SK-N-DZ (cell line): ENCODE data around the gene VWA3B. TPM values are rescaled to one million over a fixed set of nuclear protein-coding genes. Genes with fewer than 3 reads are reported as not detected.
"Not testable (repeated sequence)": the region's sequence is repeated elsewhere in the genome, so short reads cannot be mapped to it uniquely, and the experiment has no call there.

ENCODE experiments used
- DNase-seq: peaks from one replicate; pipeline ENCODE4 v3.0.0-alpha.2; 2015; ENCODE audit warnings: low spot score
- polyA plus RNA-seq, 2 experiments: library from polyadenylated mRNA; depleted of rRNA; stranded (reverse); fragments of >200 nt; gene quantifications; 2 replicates each; pipeline ENCODE4 v1.2.3, GENCODE V29; 2014

The VWA3B gene, protein sequence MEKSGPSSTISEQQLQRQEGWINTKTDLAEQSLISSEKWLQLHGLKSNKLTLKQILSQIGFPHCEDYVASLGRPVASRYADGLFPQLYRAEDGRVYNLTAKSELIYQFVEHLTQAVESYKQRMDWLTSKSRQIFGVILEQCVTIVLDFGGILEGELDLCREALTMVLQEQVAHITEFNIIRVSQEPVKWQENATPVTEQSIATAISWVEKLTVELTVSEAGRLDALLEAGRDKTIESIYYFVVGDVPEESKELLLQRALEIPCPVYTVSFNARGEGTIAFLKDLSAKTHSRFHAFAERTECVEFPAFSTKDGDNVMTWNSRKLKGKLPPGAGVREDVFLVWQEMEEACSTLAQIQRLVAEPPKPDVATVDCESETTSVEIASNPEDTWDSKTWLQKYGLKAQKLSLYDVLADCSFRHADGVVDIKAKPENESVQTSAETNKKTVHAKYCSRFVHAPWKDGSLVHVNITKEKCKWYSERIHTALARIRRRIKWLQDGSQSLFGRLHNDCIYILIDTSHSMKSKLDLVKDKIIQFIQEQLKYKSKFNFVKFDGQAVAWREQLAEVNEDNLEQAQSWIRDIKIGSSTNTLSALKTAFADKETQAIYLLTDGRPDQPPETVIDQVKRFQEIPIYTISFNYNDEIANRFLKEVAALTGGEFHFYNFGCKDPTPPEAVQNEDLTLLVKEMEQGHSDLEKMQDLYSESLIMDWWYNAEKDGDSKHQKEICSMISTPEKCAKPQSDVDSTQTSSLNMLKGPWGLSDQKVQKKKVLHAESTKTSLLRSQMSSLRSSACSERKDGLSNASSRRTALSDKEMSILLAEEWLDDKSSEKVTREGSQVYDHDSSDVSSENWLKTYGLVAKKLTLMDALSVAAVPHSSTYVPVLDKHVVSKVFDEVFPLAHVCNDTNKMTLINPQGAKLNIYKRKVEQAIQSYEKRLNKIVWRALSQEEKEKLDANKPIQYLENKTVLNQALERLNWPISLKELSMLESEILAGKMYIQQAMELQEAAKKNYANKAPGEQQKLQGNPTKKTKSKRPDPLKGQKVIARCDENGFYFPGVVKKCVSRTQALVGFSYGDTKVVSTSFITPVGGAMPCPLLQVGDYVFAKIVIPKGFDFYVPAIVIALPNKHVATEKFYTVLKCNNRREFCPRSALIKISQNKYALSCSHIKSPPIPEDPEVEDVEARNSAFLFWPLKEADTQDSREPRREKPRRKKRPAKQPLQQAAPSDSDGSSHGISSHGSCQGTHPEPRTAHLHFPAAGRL (N-terminal part only)
- polyA plus RNA-seq (2014; cell fraction: cytosol; rRNA removed): not detected in 2 replicates
- not detected in 2 replicates for polyA plus RNA-seq (2014; cell fraction: nucleus; rRNA removed)

DNA sequence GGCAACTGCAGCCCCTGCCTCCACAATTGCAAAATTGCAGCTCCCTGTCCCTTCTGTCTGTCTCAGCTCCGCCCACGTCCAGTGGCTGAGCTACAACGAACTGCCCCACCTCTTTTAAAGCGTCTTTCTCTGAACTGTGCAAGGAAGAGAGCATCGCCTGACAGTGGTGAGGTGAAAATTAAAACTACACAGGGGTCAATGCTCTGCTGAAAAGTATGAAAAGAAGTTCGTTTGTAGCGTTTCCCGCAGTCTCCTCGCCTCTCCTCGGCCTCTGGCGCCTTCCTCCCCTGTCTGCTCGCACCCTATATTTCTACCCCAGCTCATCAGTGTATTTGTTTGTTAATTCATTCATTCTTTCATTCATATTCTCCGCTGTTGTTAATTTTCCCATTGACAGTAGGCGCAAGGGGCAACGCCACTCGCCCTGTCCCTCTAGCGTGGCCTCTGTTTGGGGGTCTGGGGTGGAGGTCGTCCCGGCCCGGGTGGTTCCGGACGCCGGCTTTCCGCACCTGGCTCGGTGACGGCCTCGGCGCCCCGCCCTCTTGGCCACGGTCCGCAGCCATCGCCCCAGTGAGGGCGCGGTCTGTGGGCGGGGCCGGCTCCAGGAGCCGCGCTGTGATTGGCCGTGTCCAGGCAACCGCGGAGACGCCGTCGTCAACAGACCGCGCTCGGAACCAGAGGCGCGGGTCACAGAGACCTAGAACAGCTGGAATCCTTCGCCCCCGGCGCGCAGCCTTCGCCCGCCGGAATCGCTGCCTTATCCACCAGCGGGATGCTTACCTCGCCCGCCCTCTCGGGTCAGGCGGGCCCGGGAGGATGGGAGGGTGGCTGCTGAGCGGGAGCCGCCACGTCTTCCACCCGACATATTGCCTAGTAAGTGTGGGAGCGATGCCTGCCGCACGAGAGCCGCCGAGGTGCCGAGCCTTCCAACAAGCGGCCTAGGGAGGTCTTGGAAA lies at the start of gene VWA3B:
VWA3B (plus strand) TSS at position 677 of the 956 bp plus-strand sequence. CDS start 5,926 bp downstream, outside the sequence.
- no peak for DNase-seq

DNA sequence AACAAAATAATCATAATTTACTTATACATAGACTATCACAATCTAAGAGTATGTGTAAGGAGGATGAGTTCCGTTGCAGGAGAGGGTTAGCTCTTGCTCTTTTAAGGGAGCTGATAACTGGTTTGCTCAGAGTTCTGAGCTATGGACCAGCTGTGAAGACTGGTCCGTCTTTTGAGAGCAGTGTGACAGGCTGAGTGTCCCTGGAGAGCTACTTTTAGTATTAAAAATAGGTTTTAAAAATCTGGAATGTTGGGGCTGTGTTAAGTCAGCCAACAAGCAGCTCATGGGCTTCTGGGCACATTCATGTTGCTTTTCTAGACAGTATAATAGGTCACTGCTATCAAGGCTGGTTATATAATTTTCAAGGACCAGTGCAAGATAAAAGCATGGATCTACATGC lies 49.8 kb upstream of the VWA3B start:
- DNase-seq: no peak

DNA sequence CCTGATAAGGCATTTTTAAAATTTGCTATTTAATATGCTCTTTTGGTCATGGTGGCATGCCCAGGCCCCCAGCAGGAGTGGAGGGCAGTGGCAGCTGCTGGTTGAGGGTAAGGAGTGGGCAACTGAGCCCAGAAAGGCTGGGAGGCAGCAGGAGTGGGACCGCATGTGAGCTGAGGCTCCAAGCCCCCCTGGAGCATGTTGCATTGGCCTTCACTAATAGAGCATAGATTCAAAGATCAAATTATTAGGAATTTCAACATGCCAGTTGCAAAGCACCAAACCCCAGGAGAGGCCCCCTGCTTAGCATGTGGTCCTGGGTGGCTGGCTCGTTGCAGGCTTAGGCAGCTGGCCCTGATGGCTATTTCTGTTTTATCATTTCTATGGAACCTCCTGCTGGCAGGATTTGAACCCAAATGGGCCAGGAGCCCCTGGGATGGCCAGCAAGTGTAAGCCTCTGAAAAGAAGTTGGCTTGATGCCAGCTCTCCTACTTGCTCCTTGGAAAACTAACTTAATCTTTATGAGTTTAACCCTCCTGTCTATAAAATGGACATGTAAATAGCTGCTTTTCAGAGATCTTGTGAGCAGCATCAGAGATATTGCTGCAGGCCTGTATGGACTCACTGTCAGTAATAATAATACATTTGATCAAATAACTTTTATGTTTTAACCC lies 49.2 kb upstream of the VWA3B start:
- no peak for DNase-seq

DNA sequence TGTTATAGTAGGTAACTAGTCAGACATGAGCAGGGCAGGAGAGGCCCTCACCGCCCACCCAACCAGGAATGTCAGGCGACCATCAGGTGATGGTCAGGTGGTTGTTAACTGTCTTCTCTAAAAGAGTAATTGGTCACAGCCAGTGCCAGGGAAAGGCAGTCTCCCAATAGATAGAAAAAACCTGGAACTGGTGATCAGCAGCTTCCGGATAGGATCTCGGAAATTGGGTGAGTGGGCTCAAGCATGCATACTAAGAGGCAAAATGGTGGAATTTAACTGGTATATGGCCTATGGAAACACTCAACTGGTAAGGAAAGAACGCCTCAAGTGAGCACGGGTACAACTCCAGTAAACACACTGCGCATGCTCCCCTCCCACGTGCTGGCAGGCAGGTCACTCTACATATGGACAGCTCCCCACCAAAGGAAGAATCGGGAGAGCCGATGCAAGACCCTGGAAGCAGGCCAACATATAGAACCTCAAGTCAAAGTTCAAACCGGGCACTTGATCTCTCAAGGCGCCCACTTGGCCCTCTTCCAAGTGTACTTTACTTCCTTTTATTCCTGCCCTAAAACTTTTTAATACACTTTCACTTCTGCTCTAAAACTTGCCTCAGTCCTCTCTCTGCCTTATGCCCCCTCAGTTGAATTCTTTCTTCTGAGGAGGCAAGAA lies 47.7 kb upstream of the VWA3B start:
- DNase-seq: no peak

DNA sequence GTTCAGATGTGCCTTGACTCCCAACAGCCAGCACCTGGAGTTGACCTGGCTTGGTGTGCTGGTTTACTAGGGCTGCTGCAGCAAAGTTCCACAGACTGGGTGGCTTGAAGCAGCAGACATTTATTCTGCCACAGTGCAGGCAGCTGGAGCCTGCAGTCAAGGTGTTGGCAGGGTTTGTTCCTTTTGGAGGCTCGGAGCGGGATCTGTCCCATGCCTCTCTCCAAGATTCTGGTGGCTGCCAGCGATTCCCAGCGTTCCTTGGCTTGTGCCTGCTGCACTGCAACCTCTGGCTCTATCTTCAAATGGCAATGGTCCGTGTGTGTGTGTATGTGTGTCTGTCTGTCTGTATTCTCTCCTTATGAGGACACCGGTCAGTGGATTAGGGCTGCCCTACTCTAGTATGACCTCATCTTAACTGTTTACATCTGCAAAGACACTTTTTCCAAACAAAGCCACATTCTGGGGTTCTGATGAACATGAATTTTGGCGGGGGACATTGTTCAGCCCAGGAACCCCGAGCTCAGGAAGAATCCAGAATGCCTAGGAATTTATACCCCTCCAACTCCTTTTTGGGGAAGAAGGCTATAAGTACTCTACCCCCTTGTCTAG lies 46.5 kb upstream of the VWA3B start:
- no peak for DNase-seq

DNA sequence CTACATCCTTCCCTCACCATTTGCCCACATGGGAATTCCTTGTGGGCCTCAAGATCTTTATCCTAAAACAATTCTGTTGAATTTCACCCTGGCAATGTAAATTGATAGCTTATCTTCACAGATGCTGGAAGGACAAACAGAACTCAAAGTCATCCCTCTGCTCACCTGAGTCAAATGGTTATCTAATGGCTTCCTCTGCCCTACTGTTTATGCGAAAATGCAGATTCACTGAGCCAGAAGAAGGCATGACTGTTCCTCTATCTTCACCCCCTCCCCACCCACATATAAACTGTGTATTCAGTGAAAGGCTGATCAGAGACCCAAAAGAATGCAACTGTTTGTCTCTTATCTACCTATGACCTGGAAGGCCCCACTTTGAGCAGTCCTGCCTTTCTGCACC lies 43.9 kb upstream of the VWA3B start:
- no peak for DNase-seq

DNA sequence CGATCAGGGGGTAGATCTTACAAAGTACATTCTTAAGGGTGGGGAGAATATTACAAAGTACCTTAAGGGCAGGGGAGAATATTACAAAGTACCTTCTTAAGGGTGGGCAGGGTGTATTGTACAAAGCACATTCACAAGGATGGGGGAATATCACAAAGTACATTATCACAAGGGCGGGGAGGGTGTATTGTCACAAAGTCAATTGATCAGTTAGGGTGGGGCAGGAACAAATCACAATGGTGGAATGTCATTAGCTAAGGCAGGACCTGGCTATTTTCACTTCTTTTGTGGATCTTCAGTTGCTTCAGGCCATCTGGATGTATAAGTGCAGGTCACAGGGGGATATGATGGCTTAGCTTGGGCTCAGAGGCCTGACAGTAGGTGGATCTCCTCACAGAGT lies 42.2 kb upstream of the VWA3B start:
- not testable (repeated sequence) for DNase-seq

DNA sequence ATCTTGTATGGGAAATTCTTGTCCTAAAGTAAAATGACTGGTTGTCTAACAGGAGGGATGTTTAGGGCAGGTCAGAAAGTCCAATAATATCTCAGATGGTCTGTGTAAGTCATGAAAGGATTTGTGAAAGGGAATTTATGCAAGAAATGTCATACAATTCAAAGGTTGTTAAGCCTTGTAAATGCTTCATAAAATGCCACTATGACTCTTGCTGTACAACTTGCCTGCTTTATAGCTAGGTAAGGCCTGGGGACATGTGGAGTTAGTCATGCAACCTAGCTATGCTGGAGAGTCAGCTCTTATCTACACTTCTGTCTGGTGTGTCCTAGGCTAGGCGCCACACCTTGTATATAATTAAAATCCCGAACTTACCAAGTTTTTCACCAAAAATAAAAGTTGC lies 36.9 kb upstream of the VWA3B start:
- no peak for DNase-seq

DNA sequence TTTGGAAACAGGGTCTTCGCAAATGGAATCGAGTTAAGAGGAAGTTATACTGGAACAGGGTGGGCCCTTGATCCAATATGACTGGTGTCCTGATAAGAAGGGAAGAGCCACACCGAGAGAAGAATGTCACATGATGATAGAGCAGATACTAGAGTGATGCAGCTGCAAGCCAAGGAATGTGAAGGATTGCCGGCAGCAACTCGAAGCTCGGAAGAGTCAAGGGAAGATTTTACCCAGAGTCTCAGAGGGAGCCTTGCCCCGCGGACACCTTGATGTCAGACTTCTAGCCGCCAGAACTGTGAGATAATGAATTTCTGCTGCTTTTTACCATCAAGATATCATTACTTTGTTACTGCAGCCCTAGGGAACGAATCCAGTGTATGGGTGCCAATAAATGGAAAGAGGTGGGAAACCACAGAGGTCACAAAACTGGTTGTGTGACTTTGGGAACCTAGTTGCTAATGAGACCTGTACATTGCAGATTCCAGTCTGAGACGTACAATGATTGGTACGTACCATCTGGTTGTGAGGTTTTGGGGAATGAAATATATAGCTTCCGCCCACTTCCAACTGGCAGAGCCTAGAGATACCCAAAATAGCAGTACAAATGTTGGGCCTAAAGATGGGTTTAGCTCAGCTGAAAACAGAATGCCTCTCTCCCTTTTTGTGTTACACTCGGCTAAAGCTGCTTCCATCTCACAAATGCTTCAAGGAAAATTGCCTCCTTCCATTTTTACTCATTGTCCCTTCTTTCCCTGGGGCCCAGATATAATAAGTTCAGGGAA lies 28.6 kb upstream of the VWA3B start:
- DNase-seq: no peak

DNA sequence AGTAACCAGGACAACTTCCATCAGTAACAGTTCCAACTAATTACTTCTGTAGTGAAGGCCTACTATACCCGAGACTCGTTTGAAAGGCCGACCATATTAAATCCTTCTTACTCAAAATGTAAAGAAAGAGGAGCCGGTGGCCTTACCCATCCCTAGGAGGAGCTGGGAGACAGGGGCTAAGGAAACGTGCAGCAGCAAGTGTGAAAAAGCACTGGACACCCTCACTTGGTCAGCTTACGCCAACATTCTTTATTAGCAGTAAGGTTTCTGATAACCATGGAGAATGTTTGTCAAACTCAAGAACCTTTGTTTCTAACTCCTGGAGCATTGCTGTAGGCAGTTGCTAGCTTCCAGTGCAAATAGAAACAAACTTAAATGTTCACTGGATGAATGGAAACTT lies 26.7 kb upstream of the VWA3B start:
- no peak for DNase-seq

DNA sequence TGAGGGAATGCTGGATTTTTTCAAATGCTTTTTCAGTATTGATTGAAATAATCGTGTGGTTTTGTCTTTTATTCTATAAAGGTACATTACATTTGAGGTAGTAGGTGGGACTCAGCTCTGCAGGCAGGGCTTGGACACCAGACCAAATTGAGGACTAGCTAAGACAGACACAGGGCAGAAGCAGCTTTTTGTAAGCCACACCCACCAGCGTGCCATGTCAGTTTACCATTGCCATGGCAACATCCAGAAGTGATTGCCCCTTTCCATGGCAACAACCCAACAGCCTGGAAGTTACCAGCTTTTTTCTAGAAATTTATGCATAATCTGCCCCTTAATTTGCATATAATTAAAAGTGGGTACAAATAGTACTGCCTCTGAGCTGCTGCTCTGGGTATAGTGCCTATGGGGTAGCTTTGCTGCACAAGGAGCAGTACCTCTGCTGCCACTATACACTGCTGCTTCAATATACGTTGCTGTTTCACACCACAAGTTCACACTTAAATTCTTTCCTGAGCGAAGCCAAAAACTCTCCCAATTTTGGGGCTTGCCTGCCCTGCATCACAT lies 23.6 kb upstream of the VWA3B start:
- DNase-seq: no peak

DNA sequence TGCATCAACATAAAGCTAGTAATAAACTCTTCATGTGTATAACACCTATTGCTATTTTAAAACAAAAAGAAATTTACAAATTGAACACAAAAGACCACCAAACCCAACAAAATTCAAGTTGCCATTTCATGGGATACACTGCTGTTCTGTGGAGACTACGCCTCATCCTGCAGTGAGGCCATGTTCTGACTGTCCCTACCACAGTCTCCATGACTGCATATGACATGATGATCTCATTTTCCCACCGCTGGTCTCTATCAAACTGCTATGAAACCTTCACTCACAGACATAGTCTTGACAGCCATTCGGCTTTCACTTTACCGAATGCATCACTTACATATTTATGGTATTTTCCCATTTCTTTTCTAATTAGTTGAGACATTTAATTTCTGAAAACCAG lies 21.2 kb upstream of the VWA3B start:
- DNase-seq: no peak

DNA sequence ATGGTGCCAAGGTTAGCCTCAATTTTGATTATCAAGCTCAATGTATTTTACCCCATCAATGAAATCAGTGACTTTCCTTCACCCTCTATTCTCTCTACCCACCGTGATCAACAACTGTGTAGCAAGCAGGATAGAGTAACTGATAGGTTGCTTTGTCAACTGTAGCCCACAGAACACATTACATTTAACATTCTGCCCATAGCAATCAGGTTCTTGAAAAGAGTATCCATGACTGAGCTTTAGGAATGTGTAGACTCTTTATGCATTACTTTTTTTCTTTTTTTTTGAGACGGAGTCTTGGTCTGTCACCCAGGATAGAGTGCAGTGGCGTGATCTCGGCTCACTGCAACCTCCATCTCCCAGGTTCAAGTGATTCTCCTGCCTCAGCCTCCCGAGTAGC lies 19.8 kb upstream of the VWA3B start:
- no peak for DNase-seq

DNA sequence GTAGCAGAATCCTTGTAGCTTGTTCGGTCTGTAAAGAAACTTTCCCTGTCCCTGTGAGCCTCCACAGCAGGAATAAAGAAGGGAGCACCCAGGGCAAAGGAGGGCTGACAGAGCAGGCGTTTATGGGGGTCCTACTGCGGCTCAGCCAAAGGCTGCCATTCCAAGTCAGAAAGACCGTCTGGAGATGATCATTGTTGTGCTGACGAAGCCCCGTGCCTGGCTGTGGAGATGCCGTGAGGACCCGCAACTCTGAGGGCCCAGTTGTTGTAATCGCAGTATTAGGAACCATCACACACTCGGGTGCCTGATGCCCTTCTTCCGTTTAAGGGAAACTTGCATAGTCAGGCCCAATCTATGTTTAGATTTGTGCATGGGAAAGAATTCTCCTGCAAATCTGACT lies 16.9 kb upstream of the VWA3B start:
- no peak for DNase-seq

DNA sequence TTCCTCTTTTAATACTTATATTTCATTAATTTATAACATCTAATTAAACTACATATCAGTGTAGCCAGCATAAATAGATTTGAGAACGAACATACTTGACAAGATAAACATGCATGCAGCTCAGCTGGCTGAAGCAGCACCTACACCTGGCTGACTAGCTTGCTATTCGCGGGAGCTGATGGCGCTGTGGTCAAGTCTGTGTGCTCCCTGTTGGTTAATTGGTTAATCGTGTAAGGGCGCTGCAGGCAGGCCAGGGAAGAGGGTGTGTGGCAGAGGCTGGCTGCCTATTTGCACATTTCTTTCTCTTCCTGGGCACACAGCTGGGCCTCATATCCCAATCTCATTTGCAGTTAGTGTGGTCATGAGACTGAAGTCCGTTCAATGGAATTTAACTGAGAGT lies 14.5 kb upstream of the VWA3B start:
- DNase-seq: no peak

DNA sequence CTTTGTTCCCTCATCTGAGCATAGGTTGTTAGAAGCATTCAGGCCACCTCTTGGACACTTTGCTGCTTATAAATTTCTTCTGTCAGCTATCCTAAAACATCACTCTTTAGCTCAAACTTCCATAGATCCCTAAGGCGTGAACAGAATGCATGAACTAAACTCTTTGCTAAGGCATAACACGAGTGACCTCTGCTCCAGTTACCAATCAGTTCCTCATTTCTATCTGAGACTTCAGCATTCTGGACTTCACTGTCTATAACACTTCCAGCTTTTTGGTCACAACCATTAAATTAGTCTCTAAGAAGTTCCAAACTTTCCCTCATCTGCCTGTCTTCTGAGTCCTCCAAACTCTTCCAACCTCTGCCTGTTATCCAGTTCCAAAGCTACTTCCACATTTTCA lies 8.3 kb upstream of the VWA3B start:
- DNase-seq: no peak

DNA sequence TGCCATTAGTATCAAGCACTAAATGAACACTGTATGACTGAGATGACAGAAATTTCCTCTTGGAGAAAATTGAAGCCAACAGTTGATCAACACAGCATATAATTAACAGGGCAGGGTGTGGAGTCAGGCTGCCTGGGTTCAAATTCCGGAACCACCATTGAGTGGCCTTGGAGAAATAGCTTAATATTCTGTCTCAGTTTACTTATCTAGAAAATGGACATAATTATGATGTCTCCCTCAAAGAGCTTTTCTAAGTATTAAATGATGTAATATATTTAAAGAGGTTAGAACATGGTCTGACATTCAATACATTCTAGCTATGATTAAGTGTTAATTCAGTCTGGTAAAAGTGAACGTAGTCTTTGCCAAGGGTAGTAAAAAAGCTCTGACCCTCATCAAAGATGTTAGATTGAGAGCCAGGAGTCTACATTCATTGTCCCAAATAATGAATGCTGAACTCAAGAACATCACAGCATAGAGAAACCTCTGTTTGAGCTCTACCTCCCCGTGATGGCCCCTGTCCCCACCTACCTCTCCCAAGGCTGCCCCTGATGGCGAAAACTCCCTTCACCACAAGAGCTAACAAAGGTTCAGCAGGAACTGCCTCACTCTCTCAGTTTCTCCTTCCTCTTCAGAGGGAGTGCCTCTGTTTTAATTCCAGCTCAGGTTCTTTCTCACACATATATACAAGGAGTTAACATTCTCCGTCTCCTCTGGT lies 2.7 kb upstream of the VWA3B start:
- DNase-seq: no peak
